NCI-H524 (cell line): Measurements from ENCODE around the gene PMF1.

ENCODE experiments used
- DNase-seq, 2 experiments: peaks; one replicate each; lab custom pipeline; 2025; lab: John Stamatoyannopoulos, UW

The PMF1 gene

GRCh38 chr1:156236164-156236563 is 23.4 kb downstream of the PMF1 start:
- no peak for DNase-seq

GRCh38 chr1:156238248-156238647 is 25.4 kb downstream of the PMF1 start:
- DNase-seq, result no peak

- DNase-seq, result no peak
Measured at GRCh38 chr1:156241311-156241811, 28.6 kb downstream of the PMF1 start.

- no peak for DNase-seq
Measured at GRCh38 chr1:156241926-156242325, 29.1 kb downstream of the PMF1 start, which contains the start of gene BGLAP. Gene BGLAP (plus strand): TSS chr1:156242184. CDS start chr1:156242232, 48 bp downstream.

- no peak for DNase-seq
Measured at GRCh38 chr1:156242738-156243137, 29.9 kb downstream of the PMF1 start.

- DNase-seq, result no peak
Measured at GRCh38 chr1:156244126-156244525, 31.3 kb downstream of the PMF1 start.

GRCh38 chr1:156244712-156245111 is 31.9 kb downstream of the PMF1 start:
- no peak for DNase-seq

- peak in 1 of 2 experiments; percentile 43 for DNase-seq
Measured at GRCh38 chr1:156245451-156246232, 32.8 kb downstream of the PMF1 start.

GRCh38 chr1:156246241-156246780 is 33.5 kb downstream of the PMF1 start:
- DNase-seq, result no peak

- DNase-seq, result no peak
Measured at GRCh38 chr1:156246781-156247459, 34.1 kb downstream of the PMF1 start.

GRCh38 chr1:156247460-156248322 is 34.9 kb downstream of the PMF1 start, which contains the start of gene PAQR6:
Gene PAQR6 (minus strand): TSS chr1:156248056. CDS start chr1:156246731, 1,325 bp downstream.
- no peak for DNase-seq

- DNase-seq, result peak in 1 of 2 experiments; percentile 9
Measured at GRCh38 chr1:156248323-156248683, 35.5 kb downstream of the PMF1 start.

- DNase-seq, result no peak
Measured at GRCh38 chr1:156249593-156249992, 36.8 kb downstream of the PMF1 start.

- DNase-seq, result no peak
Measured at GRCh38 chr1:156251527-156251926, 38.7 kb downstream of the PMF1 start.

- DNase-seq, result no peak
Measured at GRCh38 chr1:156253634-156254033, 40.8 kb downstream of the PMF1 start.

- no peak for DNase-seq
Measured at GRCh38 chr1:156257711-156258110, 44.9 kb downstream of the PMF1 start.

- no peak for DNase-seq
Measured at GRCh38 chr1:156258859-156259258, 46.1 kb downstream of the PMF1 start.

- DNase-seq, result no peak
Measured at GRCh38 chr1:156259805-156260204, 47.0 kb downstream of the PMF1 start.

- no peak for DNase-seq
Measured at GRCh38 chr1:156260896-156261295, 48.1 kb downstream of the PMF1 start.

- no peak for DNase-seq
Measured at GRCh38 chr1:156262461-156263287, 49.9 kb downstream of the PMF1 start.

- DNase-seq, result no peak
Measured at GRCh38 chr1:156263288-156263655, 50.5 kb downstream of the PMF1 start.
